ENCODE data around the gene ACOXL.
A peak's percentile ranks its signal among the peaks of the same experiment; 100 is the strongest.

The ACOXL gene

DNA sequence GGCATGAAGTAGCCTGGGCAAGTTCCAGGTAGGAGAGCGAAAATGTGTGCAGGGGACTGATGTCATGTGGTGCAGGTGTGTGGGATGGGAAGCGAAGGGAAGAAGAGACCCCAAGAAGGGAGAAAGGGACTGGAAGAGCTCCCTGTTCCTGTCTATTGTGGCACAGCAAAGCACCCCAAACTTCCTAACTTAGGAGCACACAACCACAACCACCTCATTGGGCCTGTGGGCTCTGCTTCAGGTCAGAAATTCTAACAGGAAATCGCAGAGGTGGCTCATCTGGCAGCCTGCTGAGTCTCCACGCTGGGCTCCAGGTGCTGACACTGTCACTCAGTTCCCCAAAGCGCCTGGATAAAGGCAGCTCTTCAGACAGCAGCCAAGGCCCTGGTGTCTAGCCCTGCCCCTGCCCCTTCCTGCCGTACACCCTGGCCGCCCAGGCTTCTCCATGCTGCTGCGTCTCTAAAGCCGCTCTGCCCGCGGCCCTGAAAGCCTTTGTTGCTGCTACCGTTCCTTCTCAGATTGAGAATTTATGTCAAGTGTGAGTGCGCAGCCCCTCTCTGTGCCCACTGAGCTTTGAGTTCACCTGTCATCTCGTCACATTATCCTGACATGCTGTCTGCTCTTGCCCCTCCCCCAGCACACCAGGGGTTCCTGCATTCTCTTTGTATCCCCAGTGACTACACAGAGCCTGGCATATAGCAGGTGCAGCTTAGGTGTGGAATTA is 248.1 kb downstream of the ACOXL start:
- peak; percentile 98 for DNase-seq

DNA sequence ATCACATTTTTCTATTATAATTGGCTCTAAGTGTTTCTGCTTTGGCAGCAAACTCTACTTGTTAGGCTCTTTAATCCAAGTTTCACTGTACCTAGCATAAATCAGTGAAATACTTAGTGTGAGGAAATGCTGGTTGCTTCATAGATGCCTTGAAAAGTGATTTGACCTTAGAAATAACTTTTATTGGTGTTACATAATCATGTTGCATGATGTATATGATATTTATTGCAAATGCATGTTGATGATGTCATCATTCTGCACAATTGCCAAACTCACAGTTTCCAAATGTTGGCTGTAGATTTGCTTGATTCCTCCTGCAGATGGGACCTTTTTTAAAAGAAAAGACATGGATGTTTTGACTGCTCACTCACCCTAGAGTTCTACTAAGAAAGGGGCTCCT is 250.8 kb downstream of the ACOXL start:
- no peak for DNase-seq

DNA sequence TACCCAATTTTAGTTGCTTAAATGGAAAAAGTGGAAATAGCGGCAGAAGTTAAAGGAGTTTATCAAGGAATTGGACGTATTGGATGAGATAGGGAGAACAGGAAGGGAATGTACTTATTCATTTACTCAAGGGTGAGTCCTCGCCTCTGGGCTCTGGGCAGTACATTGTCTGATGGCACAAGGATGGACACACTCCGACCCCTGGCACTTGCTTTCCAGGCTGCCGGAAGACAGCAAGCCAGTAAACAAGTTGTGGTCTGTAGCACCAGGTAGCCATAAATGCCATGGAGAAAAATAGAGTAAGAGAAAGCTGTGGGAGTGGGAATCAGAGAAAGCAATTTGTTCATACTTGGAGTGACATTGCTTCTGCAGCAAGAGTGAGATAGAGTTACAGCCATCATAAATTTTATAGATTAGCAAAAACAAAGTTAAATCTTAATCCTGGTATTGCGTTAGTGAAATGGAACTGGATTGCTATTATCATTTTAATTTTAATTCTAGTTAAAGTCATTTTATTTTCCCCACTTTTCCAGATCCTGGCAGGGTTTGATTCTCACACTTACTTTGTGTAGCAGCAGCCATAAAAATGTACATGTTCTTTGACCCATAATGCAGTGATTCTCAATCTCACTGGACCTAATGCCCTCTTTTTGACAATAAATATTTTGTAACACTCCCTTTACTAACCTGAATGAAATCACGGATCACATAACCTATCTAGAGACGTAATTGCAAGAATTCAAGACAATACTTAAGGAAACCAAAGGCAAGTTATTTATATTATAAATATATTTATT is 252.5 kb downstream of the ACOXL start:
- no peak for DNase-seq

DNA sequence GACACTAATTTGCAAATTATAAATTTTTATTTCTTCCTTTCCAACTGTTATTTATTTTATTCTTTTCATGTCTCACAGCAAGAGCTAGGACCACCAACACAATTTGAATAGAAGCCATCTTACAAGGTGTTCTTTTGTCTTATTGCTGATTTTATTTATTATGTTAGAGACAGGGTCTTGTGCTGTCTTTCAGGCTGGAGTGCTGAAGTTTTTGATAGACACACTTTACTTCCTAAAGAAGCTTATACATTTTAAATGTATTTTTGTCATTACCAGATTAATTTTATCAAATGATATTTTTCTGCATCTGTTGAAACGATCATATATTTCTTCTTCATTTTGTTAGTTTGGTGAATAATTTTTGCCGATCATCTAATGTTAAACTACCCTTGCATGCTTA is 258.1 kb downstream of the ACOXL start:
- no peak for DNase-seq

DNA sequence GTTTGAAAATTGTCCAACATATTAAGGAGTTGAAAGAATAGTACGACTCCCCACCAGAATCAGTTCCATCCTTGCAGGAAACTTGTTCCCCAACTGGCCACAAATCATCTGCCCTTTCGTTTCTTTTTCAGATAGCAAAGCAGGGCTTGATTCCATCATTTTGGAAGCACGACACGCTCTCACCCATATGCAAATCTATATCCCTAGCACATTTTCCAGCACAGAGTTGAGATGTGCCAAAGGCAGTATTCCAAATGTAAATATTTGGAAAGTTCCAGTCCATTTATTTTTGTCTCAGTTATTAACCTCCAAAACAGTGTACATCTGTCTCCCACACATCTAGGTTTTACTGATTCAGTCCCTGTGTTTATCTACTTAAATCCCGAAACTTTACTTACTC is 259.5 kb downstream of the ACOXL start:
- peak; percentile 85 for DNase-seq

DNA sequence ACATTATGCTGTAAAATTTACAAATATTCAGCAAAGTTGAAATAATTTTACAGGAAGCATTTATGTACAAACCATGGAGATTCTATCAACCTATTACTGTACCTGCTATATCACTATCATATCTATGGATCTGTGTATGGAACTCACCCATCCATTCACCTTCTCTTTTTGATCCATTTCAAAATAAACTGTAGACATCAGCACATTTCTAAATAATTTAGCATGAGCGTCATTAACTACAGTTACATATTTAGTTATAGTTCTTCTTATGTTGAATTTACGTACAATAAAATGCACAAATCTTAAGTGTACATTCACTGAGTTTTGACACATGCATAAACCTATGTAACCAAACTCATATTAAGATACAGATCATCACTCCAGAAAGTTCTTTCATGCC is 260.5 kb downstream of the ACOXL start:
- no peak for DNase-seq

DNA sequence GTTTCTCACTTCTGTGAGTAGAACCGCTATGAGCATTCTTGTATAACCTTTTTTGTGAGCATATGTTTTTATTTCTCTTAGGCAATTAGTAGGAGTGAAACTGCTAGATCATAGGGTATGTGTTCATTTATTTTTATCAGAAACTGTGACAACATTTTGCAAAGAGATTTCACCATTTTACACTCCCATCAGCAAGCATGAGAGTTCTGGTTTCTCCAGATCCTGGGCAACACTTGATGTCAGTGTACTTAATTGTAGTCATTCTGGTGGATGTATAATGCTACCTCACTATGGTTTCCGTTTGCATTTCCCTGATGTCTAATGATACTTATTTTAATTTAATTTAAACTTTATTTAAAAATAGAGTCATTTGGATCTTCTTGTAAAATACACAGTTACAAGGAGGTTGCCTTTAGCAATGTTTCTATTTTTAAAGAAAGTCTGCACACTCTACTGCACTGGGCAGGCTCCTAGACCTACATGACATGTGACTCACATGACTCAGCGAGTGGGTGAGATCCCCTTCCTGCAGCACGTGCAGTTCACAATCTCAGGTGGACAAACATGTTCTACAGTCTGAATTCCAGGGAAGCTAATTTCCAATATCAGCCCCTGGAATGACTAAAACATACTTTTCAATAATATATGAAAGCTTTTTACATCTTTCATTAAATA is 261.3 kb downstream of the ACOXL start:
- no peak for DNase-seq

DNA sequence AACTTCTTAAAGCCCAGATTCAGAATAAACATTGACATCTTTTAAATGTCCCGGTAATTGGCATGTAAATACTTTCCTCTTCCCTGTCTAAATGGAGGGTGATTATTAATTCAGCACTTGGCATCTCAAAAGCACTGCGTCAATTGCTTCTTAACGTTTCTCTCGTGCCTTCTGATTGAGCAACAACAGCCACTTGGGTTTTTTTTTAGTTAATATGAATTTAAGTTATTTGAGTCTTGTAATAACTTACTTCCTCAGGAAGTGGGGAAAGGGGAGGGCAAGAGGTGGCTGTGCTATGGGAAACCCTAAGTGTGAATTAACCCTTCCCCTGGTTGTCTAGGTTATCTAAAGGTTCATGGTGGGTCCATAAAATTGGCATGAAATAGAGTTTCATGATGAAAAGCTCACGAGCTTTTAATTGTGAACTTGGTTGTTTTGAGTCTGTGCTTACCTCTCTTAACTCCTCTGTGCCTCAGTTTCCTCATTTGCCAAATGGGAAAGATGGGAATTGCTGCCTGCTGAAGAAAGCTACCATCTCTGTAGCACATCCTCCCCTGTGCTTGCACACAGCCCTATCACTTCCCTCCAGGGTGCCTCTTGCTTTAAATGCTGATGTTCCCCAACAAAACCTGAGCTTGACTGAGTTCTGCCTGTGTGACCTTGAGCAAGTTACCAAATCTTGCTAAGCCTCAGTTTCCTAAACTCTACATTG is 262.0 kb downstream of the ACOXL start:
- no peak for DNase-seq

DNA sequence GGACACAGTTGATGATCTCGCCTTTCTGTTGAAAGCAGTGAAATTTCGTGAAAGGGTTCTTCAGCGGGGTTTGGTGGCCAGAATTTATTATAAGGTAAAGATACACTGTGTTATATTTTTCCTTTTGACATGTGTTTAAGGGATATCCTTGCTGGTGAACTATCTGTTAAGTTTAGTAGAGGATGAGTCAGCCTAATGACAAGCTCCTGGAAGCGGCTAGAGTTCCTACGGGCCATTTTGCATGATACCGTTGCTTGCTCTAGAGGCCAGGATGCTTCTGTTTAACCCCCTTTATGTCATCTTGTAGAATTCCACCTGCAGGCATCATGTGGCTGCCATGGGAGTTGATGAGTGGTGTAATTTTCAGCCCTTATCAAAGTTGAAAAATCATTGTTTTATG is 263.5 kb downstream of the ACOXL start:
- DNase-seq = no peak

DNA sequence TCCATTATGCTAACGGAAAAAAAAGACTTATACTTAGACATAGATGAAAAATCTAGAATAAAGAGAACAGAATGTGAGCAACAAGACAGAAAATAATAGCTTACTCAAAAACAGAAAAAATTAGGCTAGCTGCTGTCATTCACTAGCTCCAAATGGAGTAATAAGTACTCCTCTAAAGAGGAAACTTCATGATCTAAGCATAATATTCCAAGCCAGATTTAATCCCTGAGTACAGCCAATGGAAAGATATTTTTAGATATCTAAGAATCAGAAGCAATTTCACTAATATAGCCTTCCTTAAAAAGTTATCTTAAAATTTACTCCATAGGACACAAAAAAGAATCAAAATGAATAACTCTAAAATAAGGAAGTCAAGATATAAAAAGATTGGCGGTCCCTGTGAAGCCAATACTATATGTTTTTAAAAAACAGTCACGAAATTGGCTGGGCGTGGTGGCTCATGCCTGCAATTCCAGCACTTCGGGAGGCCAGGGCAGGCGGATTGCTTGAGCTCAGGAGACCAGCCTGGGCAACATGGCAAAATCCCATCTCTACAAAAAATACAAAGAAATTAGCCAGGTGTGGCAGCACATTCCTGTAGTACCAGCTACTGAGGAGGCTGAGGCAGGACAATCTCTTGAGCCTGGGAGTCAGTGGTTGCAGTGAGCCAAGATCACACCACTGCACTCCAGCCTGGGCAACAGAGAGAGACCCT is 265.1 kb downstream of the ACOXL start:
- DNase-seq = no peak

DNA sequence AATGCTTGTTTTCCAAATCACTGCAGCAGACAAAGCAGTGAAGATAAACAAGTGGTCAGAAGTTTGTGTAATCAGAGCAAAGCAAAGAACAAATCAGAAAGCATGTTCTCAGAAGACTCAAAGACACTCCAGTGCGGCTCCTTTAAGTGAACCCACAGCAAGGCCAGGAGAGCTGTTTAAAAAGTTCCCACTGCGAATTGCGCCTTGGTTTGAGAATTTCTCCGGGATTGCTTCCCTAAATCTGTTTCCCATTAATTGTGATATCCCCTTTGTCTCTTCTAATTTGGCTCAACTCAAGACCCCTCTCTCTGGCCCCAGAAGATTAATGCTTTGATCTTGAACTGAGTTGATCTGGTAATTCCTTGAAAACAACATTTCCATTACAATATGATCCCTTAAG is 265.9 kb downstream of the ACOXL start:
- DNase-seq = no peak

DNA sequence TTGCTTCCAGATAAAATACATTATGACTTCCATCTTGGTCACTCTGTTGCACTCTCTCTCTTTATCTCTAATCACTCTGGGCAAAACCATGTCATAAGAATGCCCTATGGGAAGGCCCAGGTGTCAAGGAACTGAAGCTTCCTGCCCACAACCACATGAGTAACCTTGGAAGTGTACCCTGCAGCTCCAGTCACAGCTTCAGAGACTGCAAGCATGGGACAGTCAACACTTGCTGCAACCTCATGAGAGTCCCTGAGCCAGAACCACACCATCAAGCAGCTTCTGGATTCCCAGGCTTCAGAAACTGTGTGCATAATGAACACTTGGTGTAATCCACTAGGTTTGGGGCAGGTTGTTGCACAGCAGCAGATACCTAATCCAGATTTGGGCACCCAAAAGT is 267.3 kb downstream of the ACOXL start:
- no peak for DNase-seq

DNA sequence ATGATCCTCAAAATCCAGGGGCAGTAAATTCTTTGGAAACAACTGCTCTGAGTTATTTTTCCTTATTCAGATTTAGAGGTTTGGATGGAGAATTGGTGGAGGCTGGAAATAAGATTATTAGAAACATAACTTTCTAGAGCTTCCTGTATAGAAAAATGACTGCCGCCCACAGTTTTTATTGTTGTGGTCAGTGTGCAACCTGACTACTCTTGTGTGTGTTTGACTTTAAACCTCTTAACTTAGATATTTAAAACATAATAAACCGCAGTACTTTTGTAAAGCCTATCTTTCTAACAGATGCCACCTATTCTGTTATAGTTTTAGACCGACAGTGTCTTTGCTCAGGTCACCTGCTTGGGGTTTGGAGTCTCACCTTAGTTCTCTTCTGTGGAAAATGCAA is 272.9 kb downstream of the ACOXL start:
- DNase-seq = no peak

DNA sequence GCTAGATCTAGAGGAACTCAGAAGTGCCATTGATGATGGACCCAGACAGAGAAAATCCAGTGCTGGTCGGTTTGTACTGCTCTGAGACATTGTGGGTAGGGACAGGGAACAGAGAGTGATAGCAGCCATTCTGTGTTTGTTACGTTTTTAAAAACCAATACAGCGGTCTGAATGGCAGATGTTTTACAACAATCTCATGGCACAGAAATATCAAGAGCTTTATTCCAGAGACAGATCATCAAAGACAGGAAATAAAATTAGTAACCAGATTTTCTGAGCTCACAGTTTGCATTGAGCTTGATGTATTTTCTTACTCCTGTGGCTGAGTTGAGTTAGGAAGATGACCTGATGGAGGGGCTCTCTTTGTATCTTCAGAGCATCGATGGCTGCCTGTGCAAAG is 273.4 kb downstream of the ACOXL start:
- no peak for DNase-seq

DNA sequence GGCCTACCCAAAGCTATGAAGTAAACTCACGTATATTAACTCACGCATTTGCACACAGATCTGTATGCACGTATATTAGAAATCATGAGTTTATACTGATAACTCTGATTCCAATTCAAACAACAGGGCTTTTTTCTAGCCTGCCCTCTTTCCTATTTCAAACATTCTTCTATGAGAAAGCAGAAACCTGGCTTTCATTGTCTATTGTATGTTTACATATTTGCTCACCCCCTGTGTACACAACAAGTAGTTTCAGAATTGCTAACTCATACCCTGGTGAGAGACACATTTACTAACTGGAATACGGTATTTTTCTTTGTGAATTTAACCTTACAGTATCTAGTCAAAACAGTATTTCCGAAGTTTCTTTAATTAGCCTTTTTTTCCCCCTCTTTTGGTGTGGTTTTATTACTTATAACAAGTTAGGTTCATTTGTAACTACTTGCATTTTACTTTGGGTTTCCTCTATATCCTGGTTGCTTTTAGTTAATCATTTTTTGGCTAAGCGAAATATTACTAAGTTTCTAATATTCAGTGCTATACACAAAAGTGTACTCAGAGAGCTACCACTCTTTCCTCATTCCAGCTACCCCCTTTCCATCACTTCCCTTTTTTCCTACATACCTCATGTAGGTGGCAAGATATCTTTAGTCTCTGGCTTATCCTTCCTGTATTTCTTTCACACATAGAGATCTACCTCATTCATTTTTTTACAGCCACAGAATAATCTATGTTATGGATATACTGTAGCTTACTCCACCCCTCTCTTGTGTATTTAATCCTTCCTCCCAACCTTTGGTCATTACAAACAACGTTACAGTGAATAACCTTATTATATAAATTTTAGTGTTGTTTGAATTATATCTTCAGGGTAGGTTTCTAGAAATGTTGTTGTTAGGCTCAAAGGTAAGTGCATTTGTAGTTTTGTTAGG is 275.6 kb downstream of the ACOXL start:
- peak; percentile 19 for DNase-seq

DNA sequence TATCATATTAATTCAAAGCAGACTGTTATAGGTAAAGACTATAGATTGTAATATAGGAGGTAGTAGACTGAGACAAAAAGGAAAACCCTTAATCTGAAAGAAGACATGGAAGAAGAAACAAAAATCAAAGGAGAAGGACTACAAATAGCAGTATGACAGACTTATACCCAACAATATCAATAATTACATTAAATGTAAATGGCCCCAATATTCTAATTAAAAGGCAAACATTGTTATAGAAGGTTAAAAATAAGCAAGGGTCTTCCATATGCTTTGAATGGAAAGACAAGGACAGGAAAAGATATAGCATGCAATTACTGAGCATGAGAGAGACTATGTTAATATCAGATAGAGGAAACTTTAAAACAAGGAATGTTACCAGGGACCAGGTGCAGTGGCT is 278.8 kb downstream of the ACOXL start:
- DNase-seq = no peak

DNA sequence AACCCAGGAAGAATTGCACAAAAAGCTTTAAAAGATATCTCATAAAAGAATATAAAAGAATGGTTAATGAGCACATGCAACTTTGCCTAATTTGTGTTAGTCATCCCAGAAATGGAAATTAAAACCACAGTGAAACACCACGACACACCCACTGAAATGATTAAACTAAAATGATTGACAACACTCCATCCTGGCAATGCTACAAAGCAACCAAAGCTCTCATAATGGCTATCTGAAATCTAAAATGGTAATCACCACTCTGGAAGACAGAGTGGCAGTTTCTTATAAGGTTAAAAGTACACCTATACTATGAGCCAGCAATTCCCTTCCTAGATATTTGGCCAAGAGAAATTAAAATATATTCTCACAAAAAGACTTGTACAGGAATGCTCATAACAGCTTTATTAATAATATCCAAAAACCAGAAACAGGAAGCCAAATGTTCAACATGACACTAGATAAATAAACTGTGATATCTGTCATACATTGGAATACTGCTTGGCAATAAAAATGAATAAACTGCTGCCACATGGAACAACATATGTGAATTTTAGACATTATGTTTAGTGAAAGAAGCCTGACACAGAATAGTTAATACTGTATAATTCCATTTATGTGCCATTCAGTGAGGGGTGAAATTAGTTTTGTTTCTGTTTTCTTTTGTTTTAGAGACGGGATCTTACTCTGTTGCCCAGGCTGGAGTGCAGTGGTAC is 283.1 kb downstream of the ACOXL start:
- DNase-seq = no peak

DNA sequence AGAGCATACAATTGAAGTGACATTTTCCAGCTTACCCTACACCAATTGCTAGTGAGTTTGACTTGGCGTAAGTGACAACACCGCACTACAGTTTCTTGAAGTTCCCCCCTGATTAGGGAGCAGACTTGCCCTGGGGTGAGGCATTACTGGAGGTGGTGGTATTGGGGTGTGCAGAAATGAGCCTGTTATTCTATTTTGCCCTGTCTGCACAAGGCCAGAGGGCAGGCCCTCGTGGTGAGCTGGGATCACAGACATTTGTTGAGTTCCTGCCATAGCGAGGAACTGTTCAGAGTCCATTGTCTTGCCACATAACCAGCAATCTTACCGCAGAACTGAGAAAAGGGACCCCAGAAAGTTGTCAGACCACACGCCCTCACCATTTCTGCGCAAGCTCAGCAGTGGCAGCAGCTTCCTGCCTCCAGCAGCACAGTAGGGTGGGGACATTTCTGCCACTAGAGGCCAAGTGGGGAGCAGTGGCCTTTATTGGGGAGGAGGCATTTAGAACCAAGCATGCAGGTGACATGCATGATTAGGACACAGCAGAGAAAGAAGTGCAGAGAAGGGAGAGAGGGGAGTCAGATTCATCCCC is 284.8 kb downstream of the ACOXL start:
- no peak for DNase-seq

DNA sequence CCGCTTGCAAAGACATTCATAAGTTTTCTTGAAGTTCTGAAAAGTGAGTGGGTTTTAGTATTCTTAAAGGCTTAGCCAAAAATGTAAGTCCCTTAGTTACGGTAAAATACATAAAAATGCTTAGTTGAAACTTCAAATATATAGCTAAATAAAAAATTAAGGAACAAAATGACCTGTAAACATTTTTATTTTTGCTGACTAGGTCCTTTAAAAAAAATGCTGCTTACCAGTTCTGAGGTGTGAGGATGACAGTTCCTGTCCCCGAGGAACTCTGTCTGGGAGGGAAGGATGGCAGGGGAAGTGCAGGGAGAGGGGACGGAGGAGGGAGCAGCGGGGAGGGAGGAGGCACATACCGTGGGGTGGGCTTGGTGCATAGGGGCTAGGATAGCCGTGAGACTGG is 285.5 kb downstream of the ACOXL start:
- DNase-seq = no peak

DNA sequence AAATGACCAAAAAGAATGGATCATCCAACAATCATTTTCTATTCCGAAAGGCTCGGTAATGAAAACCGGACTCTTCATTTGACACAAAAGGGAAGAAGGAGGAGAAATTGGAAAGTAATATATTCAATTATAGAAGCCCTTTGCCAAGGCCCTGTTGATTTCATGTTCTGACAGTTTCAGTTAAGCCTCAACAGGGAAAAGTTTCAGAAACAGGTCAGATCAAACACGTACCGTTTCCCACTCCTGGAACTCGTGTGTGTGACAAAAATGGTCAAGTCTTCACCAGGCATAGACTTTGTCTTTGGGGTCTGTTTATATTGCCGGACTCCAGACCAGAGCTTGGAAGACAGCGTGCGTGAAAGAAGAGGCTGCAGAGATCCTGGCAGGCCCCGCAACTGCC is 287.0 kb downstream of the ACOXL start:
- no peak for DNase-seq

DNA sequence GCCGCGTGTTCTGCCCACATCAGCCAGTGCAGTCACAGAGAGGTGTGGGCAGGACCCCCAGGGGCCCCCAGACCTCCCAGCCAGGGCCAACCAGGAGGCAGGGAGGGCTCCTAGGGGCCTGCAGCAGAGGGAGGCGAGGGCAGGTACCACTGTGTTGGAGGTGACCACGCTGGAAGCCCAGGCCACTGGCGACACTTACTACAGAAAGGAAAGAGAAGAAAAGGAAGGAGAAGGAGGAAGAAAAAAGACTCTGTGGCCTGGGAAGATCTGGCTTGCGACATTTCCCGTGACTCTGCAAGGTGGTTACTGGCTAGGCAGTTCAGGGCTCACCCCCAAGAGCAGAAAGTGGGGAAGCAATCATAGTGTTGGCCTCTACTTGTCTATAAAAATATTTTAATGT is 290.3 kb downstream of the ACOXL start:
- DNase-seq = no peak

Measured in NCI-H345 (cell line).